Measurements from ENCODE around the gene GABRR1. TPM values are rescaled to one million over a fixed set of nuclear protein-coding genes. Genes with fewer than 3 reads are reported as not detected.
"Not testable (repeated sequence)": the region's sequence is repeated elsewhere in the genome, so short reads cannot be mapped to it uniquely, and the experiment has no call there.

GABRR1 gene
- total RNA-seq, 2 experiments from 2014 or later, result not detected

GRCh38 chr6:89133981-89134380, 83.2 kb downstream of the GABRR1 start:
- no peak for ATAC-seq
- intact Hi-C loops (cut with micrococcal nuclease), result no loop called here
- CTCF ChIA-PET, result no interaction called here
- POLR2A ChIA-PET, result interaction anchor here (1.5 kb wide), 1 partner anchor 11 kb away, joined by 3 read pairs; no protein-coding TSS in a partner anchor
- Mint-ChIP-seq H3K36me3 (ENCODE audit: low read depth) (no peaks in the 10 kb centered on the region), H3K27ac (no peak overlapping the region), H3K27me3 (no peaks in the 10 kb centered on the region), H3K4me1 (ENCODE audit: low read depth) (no peaks in the 10 kb centered on the region), H3K4me3 (no peak overlapping the region), H3K9me3 (no peaks in the 10 kb centered on the region)
- no peak for DNase-seq
- TF ChIP-seq, protein P1, sequence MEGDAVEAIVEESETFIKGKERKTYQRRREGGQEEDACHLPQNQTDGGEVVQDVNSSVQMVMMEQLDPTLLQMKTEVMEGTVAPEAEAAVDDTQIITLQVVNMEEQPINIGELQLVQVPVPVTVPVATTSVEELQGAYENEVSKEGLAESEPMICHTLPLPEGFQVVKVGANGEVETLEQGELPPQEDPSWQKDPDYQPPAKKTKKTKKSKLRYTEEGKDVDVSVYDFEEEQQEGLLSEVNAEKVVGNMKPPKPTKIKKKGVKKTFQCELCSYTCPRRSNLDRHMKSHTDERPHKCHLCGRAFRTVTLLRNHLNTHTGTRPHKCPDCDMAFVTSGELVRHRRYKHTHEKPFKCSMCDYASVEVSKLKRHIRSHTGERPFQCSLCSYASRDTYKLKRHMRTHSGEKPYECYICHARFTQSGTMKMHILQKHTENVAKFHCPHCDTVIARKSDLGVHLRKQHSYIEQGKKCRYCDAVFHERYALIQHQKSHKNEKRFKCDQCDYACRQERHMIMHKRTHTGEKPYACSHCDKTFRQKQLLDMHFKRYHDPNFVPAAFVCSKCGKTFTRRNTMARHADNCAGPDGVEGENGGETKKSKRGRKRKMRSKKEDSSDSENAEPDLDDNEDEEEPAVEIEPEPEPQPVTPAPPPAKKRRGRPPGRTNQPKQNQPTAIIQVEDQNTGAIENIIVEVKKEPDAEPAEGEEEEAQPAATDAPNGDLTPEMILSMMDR (IDR thresholded peaks at IDR 0.05), result no peak

DNA sequence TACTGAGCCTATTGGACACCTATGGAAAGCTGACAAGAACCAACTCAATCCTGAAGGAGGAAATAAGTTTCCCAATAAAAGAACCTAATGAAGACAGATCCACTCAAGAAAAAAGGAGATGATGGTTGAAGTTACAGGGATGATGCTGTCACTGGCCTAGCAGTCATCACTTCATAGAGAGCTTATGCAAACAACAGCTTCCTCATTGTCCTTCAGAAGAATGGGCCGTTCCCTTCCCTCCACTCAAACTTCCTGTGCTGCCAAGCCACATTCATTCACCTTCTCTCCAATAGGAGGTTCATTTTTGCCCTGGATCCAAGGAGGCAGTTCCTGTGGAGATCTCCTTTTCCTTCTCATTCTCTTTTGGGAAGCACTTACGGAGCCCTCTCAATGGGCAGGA, 85.1 kb downstream of the GABRR1 start:
- ChIA-PET CTCF (interaction anchor here (1.4 kb wide), 1 partner anchor 10 kb away, joined by 7 read pairs; no protein-coding TSS in a partner anchor), POLR2A (interaction anchor here (1.6 kb wide), 1 partner anchor 52 kb away, joined by 4 read pairs; no protein-coding TSS in a partner anchor)
- H3K27me3 Mint-ChIP-seq, result no peaks in the 10 kb centered on the region
- no peaks in the 10 kb centered on the region for H3K4me1 Mint-ChIP-seq (ENCODE audit: low read depth)
- no peak for ATAC-seq
- no peak overlapping the region for H3K4me3 Mint-ChIP-seq
- H3K9me3 Mint-ChIP-seq, result peaks cover 5% of the 10 kb centered on the region
- H3K27ac Mint-ChIP-seq, result no peak overlapping the region
- TF ChIP-seq, protein P1 (IDR thresholded peaks at IDR 0.05), result no peak
- DNase-seq, result no peak
- H3K36me3 Mint-ChIP-seq (ENCODE audit: low read depth), result no peaks in the 10 kb centered on the region
- intact Hi-C loops (cut with micrococcal nuclease), result no loop called here

GRCh38 chr6:89131599-89131998, 85.6 kb downstream of the GABRR1 start:
- H3K27me3 Mint-ChIP-seq, result no peaks in the 10 kb centered on the region
- no peaks in the 10 kb centered on the region for H3K36me3 Mint-ChIP-seq (ENCODE audit: low read depth)
- CTCF ChIA-PET, result interaction anchor here (0.9 to 1.4 kb wide), 2 partner anchors 10 to 11 kb away, joined by 3 to 7 read pairs; no protein-coding TSS in a partner anchor
- no peak overlapping the region for H3K4me3 Mint-ChIP-seq
- peaks cover 5% of the 10 kb centered on the region for H3K9me3 Mint-ChIP-seq
- no peaks in the 10 kb centered on the region for H3K4me1 Mint-ChIP-seq (ENCODE audit: low read depth)
- no peak overlapping the region for H3K27ac Mint-ChIP-seq
- POLR2A ChIA-PET, result no interaction called here
- DNase-seq, result no peak
- intact Hi-C loops (cut with micrococcal nuclease), result no loop called here
- ATAC-seq, result no peak
- TF ChIP-seq, protein P1 (IDR thresholded peaks at IDR 0.05), result no peak

GRCh38 chr6:89128256-89128671, 88.9 kb downstream of the GABRR1 start:
- H3K36me3 Mint-ChIP-seq (ENCODE audit: low read depth); H3K4me3 Mint-ChIP-seq; H3K27me3 Mint-ChIP-seq; POLR2A ChIA-PET; DNase-seq; H3K27ac Mint-ChIP-seq; H3K4me1 Mint-ChIP-seq (ENCODE audit: low read depth); H3K9me3 Mint-ChIP-seq; ATAC-seq; intact Hi-C loops (cut with micrococcal nuclease): not testable (repeated sequence)
- CTCF ChIA-PET, result interaction anchor here (1.5 kb wide), 1 partner anchor 146 kb away, joined by 3 read pairs; no protein-coding TSS in a partner anchor

Other genes starting within 250 kb of the GABRR1 start
- gene PNRC1, start 136.6 kb downstream of the GABRR1 start, total RNA-seq, result 100 to 1,000 TPM; 157 to 162 TPM
- gene SRSF12, start 99.3 kb downstream of the GABRR1 start, total RNA-seq, result 1 to 10 TPM in 1 of 2 experiments, under 1 TPM in 1; 0.83 to 1.1 TPM
- 10 to 100 TPM; 25.4 to 26.0 TPM for gene PM20D2, start 71.3 kb downstream of the GABRR1 start, total RNA-seq
- gene GABRR2, start 97.9 kb upstream of the GABRR1 start, total RNA-seq, result under 1 TPM; 0.20 to 0.40 TPM
- gene UBE2J1, start 135.4 kb upstream of the GABRR1 start, total RNA-seq, result 10 to 100 TPM; 23.2 to 24.6 TPM
- gene RRAGD, start 194.9 kb upstream of the GABRR1 start, total RNA-seq, result 10 to 100 TPM; 19.7 to 22.1 TPM
- 1 to 10 TPM; 3.5 to 4.9 TPM for gene ANKRD6, start 215.8 kb upstream of the GABRR1 start, total RNA-seq

Measured in activated CD8-positive, alpha-beta T cell treated with anti-CD3 and anti-CD28 coated beads for 36 hours (primary cell).